Thyroid gland (tissue), 4 donors: Measurements from ENCODE around the gene CAMKK1.

Source experiments
- CTCF ChIP-seq, 6 experiments: fragments of 200-600 bp in 3 of 6; fragments of 450-650 bp in 3 of 6; sonication (generic) in 3 of 6; IDR thresholded peaks; one replicate each; pipeline ENCODE4 v1.5.1; 2016 to 2019; ENCODE audit warnings: antibody characterized with exemption in 6 of 6, mild to moderate bottlenecking in 2 of 6, inconsistent platforms in 1 of 6, moderate library complexity in 1 of 6
- POLR2A ChIP-seq, 2 donors: fragments of 450-650 bp; IDR thresholded peaks; one replicate each; pipeline ENCODE4 v1.6.1; 2017; ENCODE audit warnings: antibody characterized with exemption in 2 of 2, mild to moderate bottlenecking in 2 of 2, moderate library complexity in 1 of 2

- TF ChIP-seq CTCF (IDR thresholded peaks at IDR 0.05) (no peak), POLR2A (IDR thresholded peaks at IDR 0.05) (no peak)
These were observed 25.7 kb upstream of the CAMKK1 start for GRCh38 chr17:3918372-3919122.
